HL-60 (cell line): ENCODE results near the gene SNX9.

ENCODE experiments used
- GABPA ChIP-seq: IDR thresholded peaks from 2 replicates; pipeline ENCODE4 v1.6.1; 2012; ENCODE audit warnings: low read depth
- POLR2AphosphoS5 ChIP-seq: IDR thresholded peaks from 2 replicates; pipeline ENCODE4 v1.6.1; 2012; ENCODE audit warnings: low read depth
- SPI1 ChIP-seq: IDR thresholded peaks from 2 replicates; pipeline ENCODE4 v1.6.1; 2012; ENCODE audit warnings: low read depth, mild to moderate bottlenecking, borderline replicate concordance
- TF ChIP-seq, protein P1 (sequence below): IDR thresholded peaks from one replicate; pipeline ENCODE4 v1.5.1; 2011; ENCODE audit warnings: low read length, control low read depth, inconsistent platforms; ENCODE audit not compliant: insufficient read depth
- TF ChIP-seq, protein P2 (sequence below): IDR thresholded peaks from 2 replicates; pipeline ENCODE4 v1.6.1; 2012; ENCODE audit warnings: low read depth; ENCODE audit not compliant: insufficient replicate concordance

DNA sequence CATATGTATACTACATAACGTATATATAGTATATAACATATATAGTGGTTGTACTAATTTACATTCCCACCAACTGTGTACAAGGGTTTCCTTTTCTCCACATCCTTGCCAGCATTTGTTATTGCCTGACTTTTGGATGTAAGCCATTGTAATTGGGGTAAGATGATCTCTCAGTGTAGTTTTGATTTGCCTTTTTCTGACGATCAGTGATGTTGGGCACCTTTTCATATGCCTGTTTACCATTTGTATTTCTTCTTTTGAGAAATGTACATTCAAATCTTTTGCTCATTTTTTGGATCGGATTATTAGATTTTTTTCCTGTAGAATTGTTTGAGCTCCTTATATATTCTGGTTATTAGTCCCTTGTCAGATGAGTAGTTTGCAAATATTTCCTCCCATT, 170.0 kb downstream of the SNX9 start:
- TF ChIP-seq, protein P1, sequence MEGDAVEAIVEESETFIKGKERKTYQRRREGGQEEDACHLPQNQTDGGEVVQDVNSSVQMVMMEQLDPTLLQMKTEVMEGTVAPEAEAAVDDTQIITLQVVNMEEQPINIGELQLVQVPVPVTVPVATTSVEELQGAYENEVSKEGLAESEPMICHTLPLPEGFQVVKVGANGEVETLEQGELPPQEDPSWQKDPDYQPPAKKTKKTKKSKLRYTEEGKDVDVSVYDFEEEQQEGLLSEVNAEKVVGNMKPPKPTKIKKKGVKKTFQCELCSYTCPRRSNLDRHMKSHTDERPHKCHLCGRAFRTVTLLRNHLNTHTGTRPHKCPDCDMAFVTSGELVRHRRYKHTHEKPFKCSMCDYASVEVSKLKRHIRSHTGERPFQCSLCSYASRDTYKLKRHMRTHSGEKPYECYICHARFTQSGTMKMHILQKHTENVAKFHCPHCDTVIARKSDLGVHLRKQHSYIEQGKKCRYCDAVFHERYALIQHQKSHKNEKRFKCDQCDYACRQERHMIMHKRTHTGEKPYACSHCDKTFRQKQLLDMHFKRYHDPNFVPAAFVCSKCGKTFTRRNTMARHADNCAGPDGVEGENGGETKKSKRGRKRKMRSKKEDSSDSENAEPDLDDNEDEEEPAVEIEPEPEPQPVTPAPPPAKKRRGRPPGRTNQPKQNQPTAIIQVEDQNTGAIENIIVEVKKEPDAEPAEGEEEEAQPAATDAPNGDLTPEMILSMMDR = no peak
- no peak for TF ChIP-seq GABPA
- TF ChIP-seq, protein P2, sequence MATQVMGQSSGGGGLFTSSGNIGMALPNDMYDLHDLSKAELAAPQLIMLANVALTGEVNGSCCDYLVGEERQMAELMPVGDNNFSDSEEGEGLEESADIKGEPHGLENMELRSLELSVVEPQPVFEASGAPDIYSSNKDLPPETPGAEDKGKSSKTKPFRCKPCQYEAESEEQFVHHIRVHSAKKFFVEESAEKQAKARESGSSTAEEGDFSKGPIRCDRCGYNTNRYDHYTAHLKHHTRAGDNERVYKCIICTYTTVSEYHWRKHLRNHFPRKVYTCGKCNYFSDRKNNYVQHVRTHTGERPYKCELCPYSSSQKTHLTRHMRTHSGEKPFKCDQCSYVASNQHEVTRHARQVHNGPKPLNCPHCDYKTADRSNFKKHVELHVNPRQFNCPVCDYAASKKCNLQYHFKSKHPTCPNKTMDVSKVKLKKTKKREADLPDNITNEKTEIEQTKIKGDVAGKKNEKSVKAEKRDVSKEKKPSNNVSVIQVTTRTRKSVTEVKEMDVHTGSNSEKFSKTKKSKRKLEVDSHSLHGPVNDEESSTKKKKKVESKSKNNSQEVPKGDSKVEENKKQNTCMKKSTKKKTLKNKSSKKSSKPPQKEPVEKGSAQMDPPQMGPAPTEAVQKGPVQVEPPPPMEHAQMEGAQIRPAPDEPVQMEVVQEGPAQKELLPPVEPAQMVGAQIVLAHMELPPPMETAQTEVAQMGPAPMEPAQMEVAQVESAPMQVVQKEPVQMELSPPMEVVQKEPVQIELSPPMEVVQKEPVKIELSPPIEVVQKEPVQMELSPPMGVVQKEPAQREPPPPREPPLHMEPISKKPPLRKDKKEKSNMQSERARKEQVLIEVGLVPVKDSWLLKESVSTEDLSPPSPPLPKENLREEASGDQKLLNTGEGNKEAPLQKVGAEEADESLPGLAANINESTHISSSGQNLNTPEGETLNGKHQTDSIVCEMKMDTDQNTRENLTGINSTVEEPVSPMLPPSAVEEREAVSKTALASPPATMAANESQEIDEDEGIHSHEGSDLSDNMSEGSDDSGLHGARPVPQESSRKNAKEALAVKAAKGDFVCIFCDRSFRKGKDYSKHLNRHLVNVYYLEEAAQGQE = no peak
- TF ChIP-seq POLR2AphosphoS5 = no peak
- TF ChIP-seq SPI1 = no peak
